GM18907 (cell line): Measurements from ENCODE around the gene ADCY9.
"Not testable (repeated sequence)": the region's sequence is repeated elsewhere in the genome, so short reads cannot be mapped to it uniquely, and the experiment has no call there.

Experiments
- ATAC-seq: cut with Tn5 transposase; IDR thresholded peaks from one replicate; pipeline ENCODE4 v1.9.1; 2021; ENCODE audit warnings: mild to moderate bottlenecking, moderate library complexity; ENCODE audit not compliant: unreplicated experiment

ADCY9 gene

GRCh38 chr16:3954411-3954921 is 161.8 kb downstream of the ADCY9 start:
- no peak for ATAC-seq

DNA sequence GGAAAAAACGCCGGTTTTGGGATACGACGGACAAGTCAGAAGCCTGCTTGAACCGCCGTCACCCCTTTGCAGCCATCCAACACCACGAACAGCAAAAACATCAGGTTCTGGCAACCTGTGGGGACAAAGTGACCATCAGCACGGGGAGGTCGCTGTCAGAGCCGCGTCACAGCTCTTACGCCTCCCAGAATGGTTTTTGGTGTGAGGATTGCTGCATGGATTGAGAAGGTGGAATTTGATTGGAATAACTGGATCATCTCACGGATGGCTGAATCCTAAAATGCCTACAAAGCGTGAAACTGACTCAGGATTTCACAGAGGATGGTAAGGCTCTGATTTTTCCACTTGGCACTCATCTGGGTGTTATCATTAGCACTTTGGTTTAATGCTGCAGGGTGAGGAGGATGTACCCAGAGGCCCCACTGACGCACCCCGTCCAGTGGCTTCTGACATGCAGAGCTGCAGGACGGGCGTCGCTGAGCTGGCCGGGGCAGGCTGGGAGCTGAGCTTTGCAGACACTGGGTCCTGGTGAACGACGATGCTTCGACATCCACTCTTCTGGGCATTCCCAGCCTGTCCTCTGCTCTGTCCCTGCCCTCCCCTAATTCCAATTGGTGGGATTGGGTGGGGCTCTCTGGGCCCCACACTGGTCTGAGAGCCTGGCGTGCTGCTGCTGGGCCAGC is 162.4 kb downstream of the ADCY9 start:
- ATAC-seq, result no peak

DNA sequence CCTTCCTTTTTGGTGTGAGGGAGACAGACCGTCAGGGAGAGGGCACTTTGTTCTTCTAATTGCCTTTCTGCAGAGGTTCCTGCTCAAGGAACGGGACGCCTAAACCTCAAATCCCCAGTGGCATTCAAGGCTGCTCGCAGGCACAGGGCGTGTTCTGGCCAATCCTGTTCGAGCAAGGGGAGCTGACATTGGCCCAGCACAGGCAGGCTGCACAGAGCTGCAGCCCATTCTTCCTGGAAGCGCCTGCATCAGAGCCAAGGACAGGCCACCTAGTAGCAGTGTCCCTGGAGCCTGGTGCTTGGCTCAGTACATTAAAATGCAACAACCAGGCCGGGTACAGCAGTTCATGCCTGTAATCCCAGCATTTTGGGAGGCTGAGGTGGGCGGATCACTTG is 163.5 kb downstream of the ADCY9 start:
- ATAC-seq, result no peak

- ATAC-seq, result no peak
Observed at GRCh38 chr16:3951861-3952736, 164.1 kb downstream of the ADCY9 start.

DNA sequence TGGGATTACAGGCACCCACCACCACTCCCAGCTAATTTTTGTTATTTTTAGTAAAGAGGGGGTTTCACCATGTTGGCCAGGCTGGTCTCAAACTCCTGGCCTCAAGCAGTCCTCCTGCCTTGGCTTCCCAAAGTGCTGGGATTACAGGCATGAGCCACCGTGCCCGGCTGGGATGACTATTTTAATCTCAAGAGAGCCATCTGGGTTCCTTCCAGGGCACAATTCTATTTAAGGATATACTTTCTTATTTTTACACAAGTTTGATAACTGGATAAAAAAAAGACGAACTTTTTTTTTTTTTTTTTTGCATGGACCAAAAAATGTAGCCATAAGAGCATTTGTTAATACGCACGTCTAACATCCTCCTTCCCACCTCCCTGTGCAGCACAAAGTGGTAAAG is 164.9 kb downstream of the ADCY9 start:
- not testable (repeated sequence) for ATAC-seq

- ATAC-seq, result no peak
Observed at GRCh38 chr16:3950343-3951193, 165.7 kb downstream of the ADCY9 start.

DNA sequence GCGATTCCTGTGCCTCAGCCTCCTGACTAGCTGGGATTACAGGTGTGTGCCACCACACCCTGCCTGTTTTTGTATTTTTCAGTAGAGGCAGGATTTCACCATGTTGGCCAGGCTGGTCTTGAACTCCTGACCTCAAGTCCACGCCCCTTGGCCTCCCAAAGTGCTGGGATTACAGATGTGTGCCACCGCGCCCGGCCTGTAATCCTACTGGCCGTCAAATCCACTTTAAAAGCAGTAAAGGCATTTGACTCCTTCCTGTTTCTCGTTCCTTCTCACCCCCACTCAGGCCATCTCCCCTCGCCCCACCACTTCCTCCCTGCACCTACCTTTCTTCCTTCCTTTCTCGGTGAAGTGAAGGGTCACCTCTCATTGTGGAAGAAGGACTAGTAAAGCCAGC is 166.3 kb downstream of the ADCY9 start:
- no peak for ATAC-seq

GRCh38 chr16:3949287-3949686 is 167.0 kb downstream of the ADCY9 start:
- no peak for ATAC-seq

DNA sequence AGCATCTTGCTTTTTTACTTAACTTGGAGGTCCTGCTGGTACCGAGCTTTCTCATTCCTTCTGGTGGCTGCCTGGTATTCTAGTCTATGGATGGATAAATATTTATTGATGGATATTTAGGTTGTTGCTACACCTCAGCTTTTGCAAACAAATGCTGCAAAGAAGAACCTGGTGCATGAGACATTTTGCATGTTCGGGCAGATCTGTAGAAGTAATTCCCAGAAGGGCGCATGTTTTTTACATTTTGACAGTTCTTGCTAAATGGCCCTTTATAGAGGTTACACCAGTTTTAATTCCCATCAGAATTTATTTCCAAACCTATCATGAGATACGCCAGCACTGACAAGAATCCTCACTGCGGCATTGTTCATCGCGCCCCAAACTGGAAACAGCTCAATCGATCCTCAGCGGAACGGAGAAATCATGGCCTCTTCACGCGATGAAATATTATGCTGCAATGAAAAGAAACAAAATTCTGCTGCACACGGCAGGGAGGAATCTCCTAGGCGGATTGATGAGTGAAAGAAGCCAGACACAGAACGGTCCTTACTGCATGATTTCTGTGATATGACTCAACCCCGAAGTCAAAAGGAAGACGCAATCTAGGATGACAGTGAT is 167.8 kb downstream of the ADCY9 start:
- ATAC-seq, result no peak

- ATAC-seq, result no peak
Observed at GRCh38 chr16:3946604-3947180, 169.6 kb downstream of the ADCY9 start.

GRCh38 chr16:3945751-3946603 is 170.3 kb downstream of the ADCY9 start:
- ATAC-seq, result no peak

DNA sequence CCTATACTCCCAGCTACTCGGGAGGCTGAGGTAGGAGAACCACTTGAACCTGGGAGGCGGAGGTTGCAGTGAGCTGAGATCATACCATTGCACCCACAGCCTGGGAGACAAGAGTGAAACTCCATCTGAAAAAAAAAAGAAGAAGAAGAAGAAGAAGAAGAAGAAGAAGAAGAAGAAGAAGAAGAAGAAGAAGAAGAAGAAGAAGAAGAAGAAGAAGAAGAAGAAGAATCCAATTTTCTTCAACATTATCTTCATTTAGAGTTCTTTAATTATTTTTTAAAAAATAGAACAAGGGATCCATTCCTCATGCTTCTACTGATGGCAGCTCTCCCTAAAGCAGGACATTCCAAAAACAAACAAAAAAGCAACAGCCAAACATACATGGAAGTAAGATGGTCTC is 171.8 kb downstream of the ADCY9 start:
- not testable (repeated sequence) for ATAC-seq

- ATAC-seq, result not testable (repeated sequence)
Observed at GRCh38 chr16:3942146-3942545, 174.1 kb downstream of the ADCY9 start.

DNA sequence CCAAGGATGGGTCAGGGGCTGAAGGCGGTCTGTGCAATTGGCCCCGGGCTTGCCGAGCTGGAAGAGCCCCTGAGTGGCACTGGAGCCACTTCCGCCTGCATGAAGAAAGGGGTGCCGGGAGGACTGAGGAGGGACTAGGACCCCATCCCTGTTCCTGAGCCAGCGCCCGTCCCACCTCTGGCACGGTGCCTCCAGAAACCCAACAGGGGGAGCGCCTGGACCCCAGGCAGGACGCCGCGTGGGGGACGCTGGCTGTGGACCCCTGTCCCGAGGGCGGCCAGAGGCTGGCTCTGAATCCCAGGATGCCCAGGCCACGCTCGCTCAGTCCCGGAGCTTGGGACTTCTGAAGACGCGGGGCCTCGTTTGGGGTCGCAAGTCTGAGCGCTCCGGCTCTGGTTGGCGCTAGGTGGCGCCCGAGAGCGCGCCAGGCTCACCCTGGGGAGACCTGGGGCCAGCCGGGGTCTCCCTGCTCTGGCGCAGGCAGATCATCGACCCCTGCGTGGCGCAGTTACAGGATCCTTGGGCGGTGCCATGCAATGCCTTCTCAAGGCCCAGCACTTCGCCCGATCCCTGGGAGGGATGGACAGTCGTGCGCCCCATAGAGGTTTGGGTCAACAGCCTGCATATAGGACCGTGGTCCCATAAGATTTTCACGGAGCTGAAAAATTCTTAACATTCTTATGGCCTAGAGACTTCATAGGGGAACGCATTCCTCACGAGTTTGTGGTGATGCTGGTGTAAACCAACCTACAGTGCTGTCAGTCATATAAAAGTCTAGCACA is 177.2 kb downstream of the ADCY9 start:
- ATAC-seq, result no peak

GRCh38 chr16:3938471-3938842 is 177.8 kb downstream of the ADCY9 start:
- ATAC-seq, result no peak

GRCh38 chr16:3937066-3937875 is 179.0 kb downstream of the ADCY9 start:
- no peak for ATAC-seq

DNA sequence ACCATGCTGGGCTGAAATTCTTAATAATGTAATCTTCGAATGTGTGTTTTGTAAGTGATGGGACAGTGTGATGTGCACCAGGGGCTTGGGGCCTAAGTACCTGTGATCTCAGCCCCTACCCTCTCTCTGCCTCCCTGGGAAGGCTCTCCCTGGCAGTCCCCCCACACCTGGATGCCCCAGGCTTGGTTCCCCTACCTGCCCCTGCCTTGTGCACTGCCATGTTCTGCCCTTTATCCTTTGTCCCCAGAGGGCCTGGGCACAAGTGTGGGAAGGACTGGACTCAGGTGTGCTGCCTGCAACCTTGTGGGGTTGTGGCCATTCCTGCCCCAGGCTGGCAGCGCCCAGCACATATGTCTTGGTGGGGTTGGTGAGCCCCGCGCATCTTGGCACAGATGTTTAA is 180.3 kb downstream of the ADCY9 start:
- no peak for ATAC-seq
